SK-N-SH treated with all-trans-retinoic acid at 6 μM for 48 hours (cell line): ENCODE data around the gene SELL.
"Not testable (repeated sequence)": the region's sequence is repeated elsewhere in the genome, so short reads cannot be mapped to it uniquely, and the experiment has no call there.

Experiments
- ATAC-seq: fragments of 200-7000 bp; cut with Tn5 transposase; 3 replicates; pipeline ENCODE4 v1.9.1; 2020; ENCODE audit warnings: mild to moderate bottlenecking, moderate library complexity
- ARNTL ChIP-seq: fragments of 450-650 bp; formaldehyde crosslinking; IDR thresholded peaks from 2 replicates; pipeline ENCODE4 v1.5.0; 2020; ENCODE audit warnings: low read depth, mild to moderate bottlenecking, moderate library complexity, borderline replicate concordance
- BACH2 ChIP-seq: fragments of 250-450 bp; sonication (Bioruptor Pico); IDR thresholded peaks from 2 replicates; pipeline ENCODE4 v1.9.0; 2021; ENCODE audit warnings: mild to moderate bottlenecking, borderline replicate concordance
- GLIS3 ChIP-seq: fragments of 250-450 bp; sonication (Bioruptor Pico); IDR thresholded peaks from 2 replicates; pipeline ENCODE4 v1.5.0; 2020; ENCODE audit warnings: mild to moderate bottlenecking, moderate library complexity
- ISL1 ChIP-seq: fragments of 250-450 bp; sonication (Bioruptor Pico); IDR thresholded peaks from 2 replicates; pipeline ENCODE4 v2.1.2; 2022; ENCODE audit warnings: mild to moderate bottlenecking, moderate library complexity
- OSR1 ChIP-seq: fragments of 250-450 bp; sonication (Bioruptor Pico); IDR thresholded peaks from 2 replicates; pipeline ENCODE4 v1.8.0; 2022; ENCODE audit warnings: moderate library complexity, mild to moderate bottlenecking, inconsistent platforms
- PATZ1 ChIP-seq: fragments of 250-450 bp; sonication (Bioruptor Pico); IDR thresholded peaks from 2 replicates; pipeline ENCODE4 v1.8.0; 2020; ENCODE audit warnings: mild to moderate bottlenecking, moderate library complexity, borderline replicate concordance
- PPARA ChIP-seq: fragments of 250-450 bp; sonication (Bioruptor Pico); IDR thresholded peaks from 2 replicates; pipeline ENCODE4 v1.5.0; 2020; ENCODE audit warnings: mild to moderate bottlenecking, borderline replicate concordance
- RARB ChIP-seq: fragments of 250-450 bp; sonication (Bioruptor Pico); IDR thresholded peaks from 2 replicates; pipeline ENCODE4 v1.8.0; 2021; ENCODE audit warnings: mild to moderate bottlenecking, moderate library complexity
- SNAI2 ChIP-seq: fragments of 250-450 bp; sonication (Bioruptor Pico); IDR thresholded peaks from 2 replicates; pipeline ENCODE4 v1.5.0; 2020; ENCODE audit warnings: mild to moderate bottlenecking, moderate library complexity
- TOX ChIP-seq: fragments of 250-450 bp; sonication (Bioruptor Pico); IDR thresholded peaks from 2 replicates; pipeline ENCODE4 v1.8.0; 2021; ENCODE audit warnings: mild to moderate bottlenecking, moderate library complexity, borderline replicate concordance
- TSHZ2 ChIP-seq: fragments of 250-450 bp; sonication (Bioruptor Pico); IDR thresholded peaks from 2 replicates; pipeline ENCODE4 v1.5.0; 2020; ENCODE audit warnings: mild to moderate bottlenecking, moderate library complexity
- ZC3H10 ChIP-seq: fragments of 250-450 bp; sonication (Bioruptor Pico); IDR thresholded peaks from 2 replicates; pipeline ENCODE4 v1.5.1; 2021; ENCODE audit warnings: mild to moderate bottlenecking, moderate library complexity
- ZFP3 ChIP-seq: fragments of 250-450 bp; sonication (Bioruptor Pico); IDR thresholded peaks from 2 replicates; pipeline ENCODE4 v1.5.0; 2020; ENCODE audit warnings: mild to moderate bottlenecking, moderate library complexity
- ZFP30 ChIP-seq: fragments of 450-650 bp; formaldehyde crosslinking; IDR thresholded peaks from 2 replicates; pipeline ENCODE4 v1.5.0; 2022; ENCODE audit warnings: mild to moderate bottlenecking, moderate library complexity
- ZNF70 ChIP-seq: fragments of 450-650 bp; formaldehyde crosslinking; IDR thresholded peaks from 2 replicates; pipeline ENCODE4 v1.5.0; 2020; ENCODE audit warnings: mild to moderate bottlenecking, moderate library complexity
- ZNF8 ChIP-seq: fragments of 450-650 bp; formaldehyde crosslinking; IDR thresholded peaks from 2 replicates; pipeline ENCODE4 v1.5.0; 2020; ENCODE audit warnings: mild to moderate bottlenecking, moderate library complexity
- TF ChIP-seq, protein P1 (sequence below): fragments of 250-450 bp; sonication (Bioruptor Pico); IDR thresholded peaks from 2 replicates; pipeline ENCODE4 v1.5.1; 2021; ENCODE audit warnings: mild to moderate bottlenecking, moderate library complexity
- TF ChIP-seq, protein P2 (sequence below): fragments of 250-450 bp; sonication (Bioruptor Pico); IDR thresholded peaks from 2 replicates; pipeline ENCODE4 v1.8.0; 2021; ENCODE audit warnings: low read depth, mild to moderate bottlenecking, moderate library complexity, borderline replicate concordance

Gene SELL

DNA sequence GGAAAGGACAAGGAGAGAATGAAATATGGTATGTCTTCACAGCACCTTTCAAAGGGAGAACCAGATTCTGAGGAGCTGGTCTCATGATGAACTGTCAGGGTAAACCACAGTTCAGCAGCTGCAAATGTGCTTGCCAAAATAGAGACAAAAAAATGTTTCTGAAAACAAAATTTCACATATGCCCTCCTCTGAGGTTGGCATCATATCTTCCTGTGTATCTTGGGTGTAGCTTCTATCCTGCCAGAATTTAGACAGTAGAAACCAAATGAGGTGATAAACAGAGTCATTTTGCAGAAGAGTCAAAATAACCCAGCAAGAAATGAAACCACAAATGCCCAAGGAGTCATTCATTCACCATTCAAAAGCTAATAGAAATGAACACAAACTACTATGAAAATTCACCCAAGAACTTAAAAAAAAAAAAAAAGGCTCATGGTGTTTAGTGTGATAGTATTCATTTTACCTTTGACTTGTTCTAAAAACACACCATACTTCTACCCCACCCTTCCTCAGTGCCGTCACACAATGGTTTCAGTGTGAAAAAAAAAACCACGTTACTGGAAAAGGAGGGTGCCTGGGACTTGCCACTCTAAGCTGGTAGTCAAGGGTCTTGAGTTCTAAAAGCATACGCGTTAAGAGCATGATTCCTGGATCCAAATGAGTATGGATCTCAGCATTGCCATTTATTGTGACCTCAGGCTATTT, 18.5 kb downstream of the SELL start (continued):
- TF ChIP-seq PATZ1: no peak
- TF ChIP-seq ZFP3: no peak

GRCh38 chr1:169690489-169690888, 20.9 kb downstream of the SELL start:
- TF ChIP-seq GLIS3 (CRISPR knock-in tag): no peak
- TF ChIP-seq ZNF8 (CRISPR knock-in tag): no peak
- TF ChIP-seq, protein P1, sequence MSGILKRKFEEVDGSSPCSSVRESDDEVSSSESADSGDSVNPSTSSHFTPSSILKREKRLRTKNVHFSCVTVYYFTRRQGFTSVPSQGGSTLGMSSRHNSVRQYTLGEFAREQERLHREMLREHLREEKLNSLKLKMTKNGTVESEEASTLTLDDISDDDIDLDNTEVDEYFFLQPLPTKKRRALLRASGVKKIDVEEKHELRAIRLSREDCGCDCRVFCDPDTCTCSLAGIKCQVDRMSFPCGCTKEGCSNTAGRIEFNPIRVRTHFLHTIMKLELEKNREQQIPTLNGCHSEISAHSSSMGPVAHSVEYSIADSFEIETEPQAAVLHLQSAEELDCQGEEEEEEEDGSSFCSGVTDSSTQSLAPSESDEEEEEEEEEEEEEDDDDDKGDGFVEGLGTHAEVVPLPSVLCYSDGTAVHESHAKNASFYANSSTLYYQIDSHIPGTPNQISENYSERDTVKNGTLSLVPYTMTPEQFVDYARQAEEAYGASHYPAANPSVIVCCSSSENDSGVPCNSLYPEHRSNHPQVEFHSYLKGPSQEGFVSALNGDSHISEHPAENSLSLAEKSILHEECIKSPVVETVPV: no peak
- no peak for TF ChIP-seq RARB
- no peak for TF ChIP-seq TOX
- no peak for TF ChIP-seq ISL1
- TF ChIP-seq ZFP30 (CRISPR knock-in tag): no peak
- TF ChIP-seq BACH2: no peak
- TF ChIP-seq ZC3H10 (CRISPR knock-in tag): no peak
- no peak for TF ChIP-seq PATZ1
- TF ChIP-seq, protein P2, sequence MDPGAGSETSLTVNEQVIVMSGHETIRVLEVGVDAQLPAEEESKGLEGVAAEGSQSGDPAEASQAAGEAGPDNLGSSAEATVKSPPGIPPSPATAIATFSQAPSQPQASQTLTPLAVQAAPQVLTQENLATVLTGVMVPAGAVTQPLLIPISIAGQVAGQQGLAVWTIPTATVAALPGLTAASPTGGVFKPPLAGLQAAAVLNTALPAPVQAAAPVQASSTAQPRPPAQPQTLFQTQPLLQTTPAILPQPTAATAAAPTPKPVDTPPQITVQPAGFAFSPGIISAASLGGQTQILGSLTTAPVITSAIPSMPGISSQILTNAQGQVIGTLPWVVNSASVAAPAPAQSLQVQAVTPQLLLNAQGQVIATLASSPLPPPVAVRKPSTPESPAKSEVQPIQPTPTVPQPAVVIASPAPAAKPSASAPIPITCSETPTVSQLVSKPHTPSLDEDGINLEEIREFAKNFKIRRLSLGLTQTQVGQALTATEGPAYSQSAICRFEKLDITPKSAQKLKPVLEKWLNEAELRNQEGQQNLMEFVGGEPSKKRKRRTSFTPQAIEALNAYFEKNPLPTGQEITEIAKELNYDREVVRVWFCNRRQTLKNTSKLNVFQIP (CRISPR knock-in tag): no peak
- TF ChIP-seq, all 23 proteins: peak for 0
- no peak for ATAC-seq

GRCh38 chr1:169689395-169689794, 22.0 kb downstream of the SELL start:
- TF ChIP-seq PPARA (CRISPR knock-in tag) (no peak), TSHZ2 (CRISPR knock-in tag) (no peak)
- no peak for ATAC-seq

DNA sequence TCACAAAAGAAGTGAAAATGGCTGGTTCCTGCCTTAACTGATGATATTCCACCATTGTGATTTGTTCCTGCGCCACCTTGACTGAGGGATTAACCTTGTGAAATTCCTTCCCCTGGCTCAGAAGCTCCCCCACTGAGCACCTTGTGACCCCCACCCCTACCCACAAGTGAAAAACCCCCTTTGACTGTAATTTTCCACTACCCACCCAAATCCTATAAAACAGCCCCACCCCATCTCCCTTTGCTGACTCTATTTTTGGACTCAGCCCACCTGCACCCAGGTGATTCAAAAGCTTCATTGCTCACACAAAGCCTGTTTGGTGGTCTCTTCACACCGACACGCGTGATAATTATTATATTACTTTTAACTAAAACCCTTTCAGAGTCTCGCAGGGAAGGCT, 23.0 kb downstream of the SELL start:
- not testable (repeated sequence) for ATAC-seq

- ATAC-seq: no peak
- TF ChIP-seq ZNF70 (CRISPR knock-in tag): no peak
- TF ChIP-seq ARNTL (CRISPR knock-in tag): no peak
- no peak for TF ChIP-seq PATZ1
- TF ChIP-seq SNAI2 (CRISPR knock-in tag): no peak
- no peak for TF ChIP-seq OSR1 (CRISPR knock-in tag)
- no peak for TF ChIP-seq RARB
- TF ChIP-seq PPARA (CRISPR knock-in tag): no peak
- TF ChIP-seq GLIS3 (CRISPR knock-in tag): no peak
- TF ChIP-seq TOX: no peak
- no peak for TF ChIP-seq TSHZ2 (CRISPR knock-in tag)
- no peak for TF ChIP-seq ZNF8 (CRISPR knock-in tag)
- TF ChIP-seq ISL1: no peak
Observed at GRCh38 chr1:169683661-169684060, 27.8 kb downstream of the SELL start.
